GM20431 (cell line): ENCODE data around the gene ZNF605.
"Not testable (repeated sequence)": the region's sequence is repeated elsewhere in the genome, so short reads cannot be mapped to it uniquely, and the experiment has no call there.

Experiments
- in situ Hi-C: fragments of 300-500 bp; cut with MseI, MboI; formaldehyde crosslinking; loops from one replicate; pipeline ENCODE4 v1.15.0; 2020; ENCODE audit warnings: low sequenced_read_pairs; ENCODE audit not compliant: unreplicated experiment

Gene ZNF605

GRCh38 chr12:132949936-132950837 lies 5.9 kb downstream of the ZNF605 start:
- in situ Hi-C loops = no loop called here

GRCh38 chr12:132948146-132949066 lies 7.7 kb downstream of the ZNF605 start:
- in situ Hi-C loops = no loop called here

DNA sequence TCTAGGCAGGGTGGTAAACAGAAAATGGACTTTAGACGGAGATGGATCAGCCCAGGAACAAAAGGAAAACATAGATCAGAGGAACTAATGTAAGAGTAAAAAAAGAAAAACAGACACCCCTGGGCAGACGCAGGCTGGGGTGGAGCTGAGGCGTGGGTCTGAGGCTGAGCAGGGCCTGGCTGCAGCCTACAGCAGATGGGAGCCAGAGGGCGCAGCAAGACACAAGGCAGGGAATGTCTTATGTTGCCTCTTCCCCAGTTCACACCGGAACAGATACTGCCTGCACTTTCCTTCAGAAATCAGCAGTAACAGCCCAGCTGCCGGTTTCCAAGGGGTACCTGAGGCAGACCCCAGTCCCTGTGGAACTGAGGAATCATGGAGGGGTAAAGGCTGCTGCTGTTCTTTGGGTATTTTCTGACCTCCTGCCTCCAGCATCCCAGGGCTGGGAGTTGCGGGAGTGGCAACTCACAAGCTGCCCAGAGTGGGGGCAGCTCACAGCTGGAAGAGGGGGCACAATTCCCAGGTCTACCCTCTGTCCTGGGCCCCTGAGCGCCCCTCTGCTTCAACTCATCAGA lies 9.8 kb downstream of the ZNF605 start:
- in situ Hi-C loops = no loop called here

GRCh38 chr12:132945806-132946205 lies 10.3 kb downstream of the ZNF605 start:
- in situ Hi-C loops = no loop called here

DNA sequence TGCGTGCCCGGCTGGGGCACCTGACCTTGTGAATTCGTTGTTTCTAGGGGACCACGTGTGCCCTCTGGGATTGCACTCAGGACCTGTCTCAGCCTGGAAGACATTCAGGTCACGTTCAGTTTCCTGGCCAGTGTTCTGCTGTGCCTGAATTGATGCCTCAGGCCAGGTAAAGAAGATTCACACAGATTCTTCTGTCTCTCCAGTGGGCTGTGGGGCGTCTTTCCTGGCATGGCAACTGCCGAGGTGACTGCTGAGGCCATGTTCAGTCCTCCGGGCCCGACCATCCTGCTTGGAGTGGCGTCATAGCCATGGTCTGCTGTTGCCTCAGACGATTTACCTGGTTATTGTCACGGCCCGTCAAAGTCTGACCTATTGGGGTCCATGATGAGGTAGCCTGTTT lies 13.5 kb downstream of the ZNF605 start:
- in situ Hi-C loops = no loop called here

DNA sequence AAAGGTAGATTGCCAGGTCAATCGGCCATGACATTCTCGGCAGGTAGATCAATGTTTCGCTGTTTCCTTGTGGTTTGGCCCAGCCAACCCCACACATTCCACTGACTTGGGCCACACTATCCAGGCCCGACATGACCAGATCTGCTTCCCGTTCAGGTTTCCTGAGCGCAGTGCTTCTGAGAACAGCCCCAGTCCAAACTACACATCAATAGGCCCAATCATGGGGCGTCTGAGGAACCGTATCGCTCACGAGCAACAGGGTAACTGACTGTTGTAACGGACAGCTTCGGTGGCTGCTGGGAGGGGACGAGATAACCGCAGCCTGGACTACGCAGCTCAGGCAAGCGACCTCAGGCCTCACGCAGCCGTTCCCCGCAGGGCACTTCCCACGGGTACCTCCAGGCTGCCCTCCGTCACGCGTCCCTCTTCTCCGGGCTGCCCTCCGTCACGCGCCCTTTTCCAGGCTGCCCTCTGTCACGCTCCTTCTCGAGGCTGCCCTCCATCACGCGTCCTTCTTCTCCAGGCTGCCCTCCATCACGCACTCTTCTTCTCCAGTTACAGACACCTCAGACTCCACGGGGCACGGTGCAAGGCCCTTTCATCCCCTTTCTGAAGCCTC lies 14.7 kb downstream of the ZNF605 start:
- in situ Hi-C loops = no loop called here

GRCh38 chr12:132940071-132940719 lies 15.9 kb downstream of the ZNF605 start:
- in situ Hi-C loops = no loop called here

GRCh38 chr12:132938807-132939206 lies 17.3 kb downstream of the ZNF605 start:
- in situ Hi-C loops = not testable (repeated sequence)

- in situ Hi-C loops = no loop called here
Measured at GRCh38 chr12:132937476-132937875, 18.6 kb downstream of the ZNF605 start.

DNA sequence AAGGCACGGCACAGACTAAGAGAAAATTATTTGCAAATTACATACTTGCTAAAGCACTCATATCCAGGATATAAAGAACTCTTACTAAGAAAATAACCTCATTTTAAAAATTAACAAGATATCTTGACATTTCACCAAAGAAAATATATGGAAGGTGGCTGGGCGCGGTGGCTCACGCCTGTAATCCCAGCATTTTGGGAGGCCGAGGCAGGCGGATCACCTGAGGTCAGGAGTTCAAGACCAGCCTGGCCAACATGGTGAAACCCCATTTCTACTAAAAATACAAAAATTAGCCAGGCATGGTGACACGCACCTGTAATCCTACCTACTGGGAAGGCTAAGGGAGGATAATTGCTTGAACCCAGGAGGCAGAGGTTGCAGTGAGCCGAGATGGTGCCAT lies 19.2 kb downstream of the ZNF605 start:
- in situ Hi-C loops = not testable (repeated sequence)

- in situ Hi-C loops = no loop called here
Measured at GRCh38 chr12:132936163-132936562, 19.9 kb downstream of the ZNF605 start.

- in situ Hi-C loops = no loop called here
Measured at GRCh38 chr12:132926415-132926833, 29.7 kb downstream of the ZNF605 start.

GRCh38 chr12:132925597-132926414 lies 30.3 kb downstream of the ZNF605 start:
- in situ Hi-C loops = no loop called here

DNA sequence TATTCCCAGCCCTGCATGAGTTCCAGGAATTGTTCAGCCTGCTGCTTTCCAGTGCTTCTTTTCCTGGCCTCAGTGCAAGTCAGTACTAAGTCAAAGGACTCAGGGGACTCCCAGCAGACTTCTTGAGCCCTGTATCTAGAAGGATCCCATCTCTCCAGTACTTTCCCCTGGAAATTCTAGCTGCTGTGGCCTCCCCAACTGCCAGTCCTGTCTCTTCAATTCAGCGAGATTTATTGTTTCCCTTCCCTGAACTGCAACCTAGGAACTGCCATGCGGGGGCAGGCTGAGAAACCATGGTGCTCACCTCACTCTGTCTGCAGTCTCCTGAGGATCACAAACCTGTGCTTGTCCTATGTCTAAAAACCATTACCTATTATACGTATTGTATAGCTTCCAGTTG lies 31.8 kb downstream of the ZNF605 start:
- in situ Hi-C loops = no loop called here

GRCh38 chr12:132923356-132923909 lies 32.7 kb downstream of the ZNF605 start:
- in situ Hi-C loops = no loop called here

- in situ Hi-C loops = no loop called here
Measured at GRCh38 chr12:132922676-132923075, 33.4 kb downstream of the ZNF605 start.

DNA sequence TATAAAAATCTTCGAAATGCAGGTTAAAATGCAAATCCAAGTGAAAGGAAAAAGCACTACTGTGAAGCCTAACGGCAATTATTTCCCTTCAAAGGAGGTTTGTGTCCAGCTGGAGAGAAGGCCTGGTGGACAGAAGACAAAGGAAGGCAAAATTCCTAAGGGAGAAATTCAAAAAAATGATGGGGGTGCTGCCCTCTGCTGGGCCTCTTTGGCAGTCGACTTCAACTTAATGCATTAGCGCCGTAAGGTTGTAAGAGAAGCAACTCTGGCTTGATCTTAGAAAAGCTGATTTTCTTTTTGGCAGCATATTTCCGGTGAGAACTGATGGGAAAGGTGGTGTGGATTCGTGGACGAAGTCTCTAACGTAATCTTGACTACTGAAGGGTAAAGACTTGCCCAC lies 34.4 kb downstream of the ZNF605 start:
- in situ Hi-C loops = no loop called here

GRCh38 chr12:132918680-132919079 lies 37.4 kb downstream of the ZNF605 start:
- in situ Hi-C loops = no loop called here

GRCh38 chr12:132909030-132909368 lies 47.1 kb downstream of the ZNF605 start:
- in situ Hi-C loops = no loop called here
